HCT116 (cell line): Measurements from ENCODE around the gene OGG1. TPM values are rescaled to one million over a fixed set of nuclear protein-coding genes. Genes with fewer than 3 reads are reported as not detected.

ENCODE experiments used
- ATAC-seq: fragments of 200-7000 bp; cut with Tn5 transposase; 2 replicates; pipeline ENCODE4 v1.9.1; 2020; ENCODE audit warnings: mild to moderate bottlenecking, moderate library complexity
- BruUV-seq: library from RNA; stranded (reverse); fragments of 400-500 nt; replicated peaks from 2 replicates; lab custom pipeline; 2021; lab: Mats Ljungman, UMichigan
- CTCF ChIA-PET: fragments of 300-600 bp; sonication (Branson Sonifier 250); formaldehyde crosslinking; loops from one replicate; lab custom pipeline; 2021; ENCODE audit warnings: antibody characterized with exemption; lab: Charles Lee
- POLR2A ChIA-PET: fragments of 300-600, 350-600 bp; sonication (Branson Sonifier 250); formaldehyde crosslinking; loops from one replicate; lab custom pipeline; 2021; ENCODE audit warnings: antibody characterized with exemption; lab: Charles Lee
- RAD21 ChIA-PET, 2 experiments: fragments of 300-600 bp; sonication (Branson Sonifier 250); formaldehyde crosslinking; loops; one replicate each; lab custom pipeline; 2023; ENCODE audit warnings: low total read pairs in 2 of 2; ENCODE audit not compliant: uncharacterized antibody in 2 of 2, unreplicated experiment in 2 of 2, low non-redundant PET in 1 of 2; lab: Charles Lee
- DNase-seq: peaks from one replicate; pipeline ENCODE4 v3.0.0-alpha.2; 2010; ENCODE audit warnings: low read depth, low spot score
- H2AFZ ChIP-seq: fragments of 200-600 bp; shearing (Covaris generic), sonication (generic); 2 replicates; pipeline ENCODE4 v1.6.1; 2017; ENCODE audit warnings: low read depth, mixed run types, mixed read lengths, antibody characterized with exemption, low read length; ENCODE audit not compliant: poor library complexity, severe bottlenecking
- H3K27ac ChIP-seq: 2 replicates; pipeline ENCODE4 v1.5.1; 2012; ENCODE audit warnings: low read depth, low read length
- H3K27me3 ChIP-seq: fragments of 200-600 bp; sonication (generic); 2 replicates; pipeline ENCODE4 v1.6.1; 2016; ENCODE audit warnings: mixed run types, low read length, mixed read lengths; ENCODE audit not compliant: insufficient read depth
- H3K36me3 ChIP-seq, 2 experiments: fragments of 200-500 bp in 1 of 2; fragments of 200-600 bp in 1 of 2; sonication (Bioruptor generic) in 1 of 2; sonication (generic) in 1 of 2; 2 replicates each; pipeline versions ENCODE4 v1.5.1 to v1.6.1; 2014 to 2016; ENCODE audit warnings: low read length in 2 of 2, inconsistent platforms in 1 of 2, mixed read lengths in 1 of 2, mixed run types in 1 of 2; ENCODE audit not compliant: insufficient read depth in 2 of 2, control insufficient read depth in 1 of 2
- H3K4me1 ChIP-seq, 2 experiments: fragments of 200-600 bp in 1 of 2; sonication (generic) in 1 of 2; 2 replicates each; pipeline versions ENCODE4 v1.5.1 to v1.6.1; 2012 to 2017; ENCODE audit warnings: low read length in 2 of 2, inconsistent platforms in 1 of 2, mild to moderate bottlenecking in 1 of 2, mixed read lengths in 1 of 2, mixed run types in 1 of 2, moderate library complexity in 1 of 2; ENCODE audit not compliant: insufficient read depth in 2 of 2, control insufficient read depth in 1 of 2
- H3K4me2 ChIP-seq: fragments of 200-600 bp; sonication (generic); 2 replicates; pipeline ENCODE4 v1.6.1; 2017; ENCODE audit warnings: mixed run types, low read length, mixed read lengths
- H3K4me3 ChIP-seq, 2 experiments: fragments of 200-600 bp in 1 of 2; sonication (generic) in 1 of 2; replicated peaks in 1 of 2; 2 replicates each; pipeline ENCODE4 v1.5.1; 2011 to 2016; ENCODE audit warnings: low read length in 2 of 2, control low read depth in 1 of 2, low read depth in 1 of 2, mild to moderate bottlenecking in 1 of 2, mixed read lengths in 1 of 2, mixed run types in 1 of 2
- H3K79me2 ChIP-seq: fragments of 200-600 bp; sonication (generic); 2 replicates; pipeline ENCODE4 v1.6.1; 2017; ENCODE audit warnings: mild to moderate bottlenecking, mixed run types, low read length, moderate library complexity, mixed read lengths; ENCODE audit not compliant: insufficient read depth
- H3K9ac ChIP-seq: fragments of 200-600 bp; sonication (generic); 2 replicates; pipeline ENCODE4 v1.6.1; 2016; ENCODE audit warnings: low read length, mixed read lengths
- H3K9me2 ChIP-seq: fragments of 200-600 bp; sonication (generic), shearing (Covaris generic); 2 replicates; pipeline ENCODE4 v1.6.1; 2017; ENCODE audit warnings: mixed run types, mild to moderate bottlenecking, moderate library complexity; ENCODE audit not compliant: insufficient read depth
- H3K9me3 ChIP-seq, 2 experiments: fragments of 200-500 bp in 1 of 2; fragments of 200-600 bp in 1 of 2; sonication (Bioruptor generic) in 1 of 2; sonication (generic) in 1 of 2; 2 replicates each; pipeline ENCODE4 v1.6.1; 2014 to 2017; ENCODE audit warnings: low read length in 2 of 2, mixed read lengths in 2 of 2, inconsistent platforms in 1 of 2, low read depth in 1 of 2, mild to moderate bottlenecking in 1 of 2, mixed run types in 1 of 2, moderate library complexity in 1 of 2; ENCODE audit not compliant: control insufficient read depth in 1 of 2, insufficient read depth in 1 of 2
- H4K20me1 ChIP-seq: fragments of 200-600 bp; sonication (generic), shearing (Covaris generic); 2 replicates; pipeline ENCODE4 v1.6.1; 2017; ENCODE audit warnings: mixed run types, mild to moderate bottlenecking, moderate library complexity; ENCODE audit not compliant: insufficient read depth
- CEBPB ChIP-seq: IDR thresholded peaks from 2 replicates; pipeline ENCODE4 v1.6.1; 2012; ENCODE audit warnings: low read depth
- EGR1 ChIP-seq: IDR thresholded peaks from 2 replicates; pipeline ENCODE4 v1.6.1; 2012; ENCODE audit warnings: low read depth
- ELF1 ChIP-seq: IDR thresholded peaks from 2 replicates; pipeline ENCODE4 v1.6.1; 2012; ENCODE audit warnings: low read depth, borderline replicate concordance
- EZH2 ChIP-seq: fragments of 200-600 bp; sonication (generic); IDR thresholded peaks from 2 replicates; pipeline ENCODE4 v1.6.1; 2017; ENCODE audit warnings: antibody characterized with exemption, mixed run types
- EZH2phosphoT487 ChIP-seq: fragments of 200-600 bp; IDR thresholded peaks from 2 replicates; pipeline ENCODE4 v1.6.1; 2018; ENCODE audit warnings: antibody characterized with exemption, borderline replicate concordance
- FOSL1 ChIP-seq: IDR thresholded peaks from 2 replicates; pipeline ENCODE4 v1.6.1; 2012; ENCODE audit warnings: low read depth
- JUND ChIP-seq: IDR thresholded peaks from 2 replicates; pipeline ENCODE4 v1.6.1; 2012
- POLR2A ChIP-seq: IDR thresholded peaks from 2 replicates; pipeline ENCODE4 v1.7.0; 2011; ENCODE audit warnings: borderline replicate concordance; ENCODE audit not compliant: insufficient read depth, insufficient read length; ENCODE audit errors: extremely low read depth
- POLR2AphosphoS5 ChIP-seq: IDR thresholded peaks from 2 replicates; pipeline ENCODE4 v1.6.1; 2011; ENCODE audit warnings: mild to moderate bottlenecking, low read depth, low read length, moderate library complexity
- SIN3A ChIP-seq: IDR thresholded peaks from 2 replicates; pipeline ENCODE4 v1.6.1; 2012; ENCODE audit warnings: low read depth
- SRF ChIP-seq: IDR thresholded peaks from 2 replicates; pipeline ENCODE4 v1.6.1; 2012; ENCODE audit warnings: low read depth
- YY1 ChIP-seq: IDR thresholded peaks from 2 replicates; pipeline ENCODE4 v1.6.1; 2011; ENCODE audit warnings: low read length, low read depth, moderate library complexity, mild to moderate bottlenecking; ENCODE audit not compliant: insufficient replicate concordance; ENCODE audit errors: extremely low read depth
- ZFX ChIP-seq: fragments of 450-650 bp; IDR thresholded peaks from 2 replicates; pipeline ENCODE4 v1.6.1; 2017
- intact Hi-C: fragments of 100-400 bp; cut with micrococcal nuclease; formaldehyde crosslinking; loops from 2 replicates; pipeline ENCODE4 v1.10.0; 2022
- total RNA-seq: library from RNA; stranded (reverse); gene quantifications from one replicate; pipeline ENCODE4 v1.2.1, GENCODE V29; 2021; ENCODE audit not compliant: unreplicated experiment
- TF ChIP-seq, protein P1 (sequence below): IDR thresholded peaks from 2 replicates; pipeline ENCODE4 v1.6.1; 2012; ENCODE audit warnings: low read depth
- TF ChIP-seq, protein P2 (sequence below), 3 experiments: fragments of 200-600 bp in 1 of 3; sonication (generic) in 1 of 3; IDR thresholded peaks in 2 of 3; conservative IDR thresholded peaks in 1 of 3; 2 replicates each; pipeline ENCODE4 v1.5.1; 2012 to 2017; ENCODE audit warnings: low read depth in 2 of 3, low read length in 2 of 3, antibody characterized with exemption in 1 of 3, borderline replicate concordance in 1 of 3, control low read depth in 1 of 3, mild to moderate bottlenecking in 1 of 3, mixed read lengths in 1 of 3, mixed run types in 1 of 3, moderate library complexity in 1 of 3; ENCODE audit not compliant: insufficient read depth in 1 of 3
- TF ChIP-seq, protein P3 (sequence below): IDR thresholded peaks from 2 replicates; pipeline ENCODE4 v1.6.1; 2011; ENCODE audit warnings: mild to moderate bottlenecking, low read length, moderate library complexity; ENCODE audit not compliant: insufficient replicate concordance; ENCODE audit errors: extremely low read depth
- TF ChIP-seq, protein P4 (sequence below): IDR thresholded peaks from 2 replicates; pipeline ENCODE4 v1.6.1; 2012

The OGG1 gene
- total RNA-seq, 1 experiment from 2014 or later, result 16.3 TPM

DNA sequence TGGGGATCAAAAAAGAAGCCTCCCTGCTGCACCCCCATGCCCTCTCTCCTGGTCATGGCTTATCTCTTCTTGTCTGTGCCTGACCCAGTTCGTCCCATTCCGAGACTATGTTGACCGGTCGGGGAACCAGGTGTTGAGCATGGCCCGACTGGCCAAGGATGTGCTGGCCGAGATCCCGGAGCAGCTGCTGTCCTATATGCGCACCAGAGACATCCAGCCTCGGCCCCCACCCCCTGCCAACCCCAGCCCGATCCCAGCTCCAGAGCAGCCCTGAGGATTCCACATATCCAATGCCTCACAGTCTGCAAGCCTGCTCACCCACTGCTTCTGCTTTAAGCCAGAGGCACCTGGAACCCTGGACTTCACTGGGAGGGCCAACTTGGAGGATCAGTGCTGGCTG is 20.3 kb upstream of the OGG1 start:
- no peak for DNase-seq
- Histone ChIP-seq H3K27ac (no peak overlapping the region), H3K4me1 (peaks cover 19 to 42% of the 10 kb centered on the region in 2 experiments; a peak in 3 of 4 replicates), H3K9ac (no peak overlapping the region), H3K36me3 (peaks cover 0 to 10% of the 10 kb centered on the region in 2 experiments; a peak in 1 of 4 replicates), H3K9me2 (no peaks in the 10 kb centered on the region), H3K27me3 (no peaks in the 10 kb centered on the region), H3K4me3 (no peak overlapping the region), H3K9me3 (no peaks in the 10 kb centered on the region), H4K20me1 (peaks cover 4% of the 10 kb centered on the region; the same call in 1 of the 2 replicates)
- intact Hi-C loops, result loop anchor here (5.0 kb wide), 1 partner anchor 227 kb away; no protein-coding TSS in a partner anchor
- no peak for ATAC-seq
- BruUV-seq, result no TSS peak
- ChIA-PET RAD21 (no interaction called here), CTCF (interaction anchor here (1.6 to 2.2 kb wide), 2 partner anchors 9 to 14 kb away, joined by 5 to 10 read pairs; no protein-coding TSS in a partner anchor)
- TF ChIP-seq EZH2phosphoT487 (no peak), ZFX (no peak), SRF (no peak), SIN3A (no peak), EZH2 (no peak), ELF1 (no peak), POLR2A (no peak), POLR2AphosphoS5 (no peak), CEBPB (no peak), YY1 (no peak), JUND (no peak), EGR1 (no peak), FOSL1 (no peak)
- TF ChIP-seq, protein P1, sequence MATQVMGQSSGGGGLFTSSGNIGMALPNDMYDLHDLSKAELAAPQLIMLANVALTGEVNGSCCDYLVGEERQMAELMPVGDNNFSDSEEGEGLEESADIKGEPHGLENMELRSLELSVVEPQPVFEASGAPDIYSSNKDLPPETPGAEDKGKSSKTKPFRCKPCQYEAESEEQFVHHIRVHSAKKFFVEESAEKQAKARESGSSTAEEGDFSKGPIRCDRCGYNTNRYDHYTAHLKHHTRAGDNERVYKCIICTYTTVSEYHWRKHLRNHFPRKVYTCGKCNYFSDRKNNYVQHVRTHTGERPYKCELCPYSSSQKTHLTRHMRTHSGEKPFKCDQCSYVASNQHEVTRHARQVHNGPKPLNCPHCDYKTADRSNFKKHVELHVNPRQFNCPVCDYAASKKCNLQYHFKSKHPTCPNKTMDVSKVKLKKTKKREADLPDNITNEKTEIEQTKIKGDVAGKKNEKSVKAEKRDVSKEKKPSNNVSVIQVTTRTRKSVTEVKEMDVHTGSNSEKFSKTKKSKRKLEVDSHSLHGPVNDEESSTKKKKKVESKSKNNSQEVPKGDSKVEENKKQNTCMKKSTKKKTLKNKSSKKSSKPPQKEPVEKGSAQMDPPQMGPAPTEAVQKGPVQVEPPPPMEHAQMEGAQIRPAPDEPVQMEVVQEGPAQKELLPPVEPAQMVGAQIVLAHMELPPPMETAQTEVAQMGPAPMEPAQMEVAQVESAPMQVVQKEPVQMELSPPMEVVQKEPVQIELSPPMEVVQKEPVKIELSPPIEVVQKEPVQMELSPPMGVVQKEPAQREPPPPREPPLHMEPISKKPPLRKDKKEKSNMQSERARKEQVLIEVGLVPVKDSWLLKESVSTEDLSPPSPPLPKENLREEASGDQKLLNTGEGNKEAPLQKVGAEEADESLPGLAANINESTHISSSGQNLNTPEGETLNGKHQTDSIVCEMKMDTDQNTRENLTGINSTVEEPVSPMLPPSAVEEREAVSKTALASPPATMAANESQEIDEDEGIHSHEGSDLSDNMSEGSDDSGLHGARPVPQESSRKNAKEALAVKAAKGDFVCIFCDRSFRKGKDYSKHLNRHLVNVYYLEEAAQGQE, result no peak
- TF ChIP-seq, protein P2, sequence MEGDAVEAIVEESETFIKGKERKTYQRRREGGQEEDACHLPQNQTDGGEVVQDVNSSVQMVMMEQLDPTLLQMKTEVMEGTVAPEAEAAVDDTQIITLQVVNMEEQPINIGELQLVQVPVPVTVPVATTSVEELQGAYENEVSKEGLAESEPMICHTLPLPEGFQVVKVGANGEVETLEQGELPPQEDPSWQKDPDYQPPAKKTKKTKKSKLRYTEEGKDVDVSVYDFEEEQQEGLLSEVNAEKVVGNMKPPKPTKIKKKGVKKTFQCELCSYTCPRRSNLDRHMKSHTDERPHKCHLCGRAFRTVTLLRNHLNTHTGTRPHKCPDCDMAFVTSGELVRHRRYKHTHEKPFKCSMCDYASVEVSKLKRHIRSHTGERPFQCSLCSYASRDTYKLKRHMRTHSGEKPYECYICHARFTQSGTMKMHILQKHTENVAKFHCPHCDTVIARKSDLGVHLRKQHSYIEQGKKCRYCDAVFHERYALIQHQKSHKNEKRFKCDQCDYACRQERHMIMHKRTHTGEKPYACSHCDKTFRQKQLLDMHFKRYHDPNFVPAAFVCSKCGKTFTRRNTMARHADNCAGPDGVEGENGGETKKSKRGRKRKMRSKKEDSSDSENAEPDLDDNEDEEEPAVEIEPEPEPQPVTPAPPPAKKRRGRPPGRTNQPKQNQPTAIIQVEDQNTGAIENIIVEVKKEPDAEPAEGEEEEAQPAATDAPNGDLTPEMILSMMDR (IDR thresholded peaks at IDR 0.05 in 2 of 3, conservative IDR thresholded peaks at IDR 0.05 in 1 of 3; ENCODE audit: borderline replicate concordance in 1 of 3, insufficient read depth in 1 of 3, low read depth in 2 of 3, low read length in 2 of 3), result no peak
- TF ChIP-seq, protein P3, sequence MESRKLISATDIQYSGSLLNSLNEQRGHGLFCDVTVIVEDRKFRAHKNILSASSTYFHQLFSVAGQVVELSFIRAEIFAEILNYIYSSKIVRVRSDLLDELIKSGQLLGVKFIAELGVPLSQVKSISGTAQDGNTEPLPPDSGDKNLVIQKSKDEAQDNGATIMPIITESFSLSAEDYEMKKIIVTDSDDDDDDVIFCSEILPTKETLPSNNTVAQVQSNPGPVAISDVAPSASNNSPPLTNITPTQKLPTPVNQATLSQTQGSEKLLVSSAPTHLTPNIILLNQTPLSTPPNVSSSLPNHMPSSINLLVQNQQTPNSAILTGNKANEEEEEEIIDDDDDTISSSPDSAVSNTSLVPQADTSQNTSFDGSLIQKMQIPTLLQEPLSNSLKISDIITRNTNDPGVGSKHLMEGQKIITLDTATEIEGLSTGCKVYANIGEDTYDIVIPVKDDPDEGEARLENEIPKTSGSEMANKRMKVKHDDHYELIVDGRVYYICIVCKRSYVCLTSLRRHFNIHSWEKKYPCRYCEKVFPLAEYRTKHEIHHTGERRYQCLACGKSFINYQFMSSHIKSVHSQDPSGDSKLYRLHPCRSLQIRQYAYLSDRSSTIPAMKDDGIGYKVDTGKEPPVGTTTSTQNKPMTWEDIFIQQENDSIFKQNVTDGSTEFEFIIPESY, result no peak
- TF ChIP-seq, protein P4, sequence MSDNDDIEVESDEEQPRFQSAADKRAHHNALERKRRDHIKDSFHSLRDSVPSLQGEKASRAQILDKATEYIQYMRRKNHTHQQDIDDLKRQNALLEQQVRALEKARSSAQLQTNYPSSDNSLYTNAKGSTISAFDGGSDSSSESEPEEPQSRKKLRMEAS, result no peak
- TF ChIP-seq, all 23 proteins: peak for 0
- no peak overlapping the region for H2AFZ ChIP-seq
- POLR2A ChIA-PET, result interaction anchor here (1.1 kb wide), 1 partner anchor 8 kb away, joined by 3 read pairs; no protein-coding TSS in a partner anchor
- H3K4me2 ChIP-seq, result no peak overlapping the region
- peaks cover 28% of the 10 kb centered on the region for H3K79me2 ChIP-seq
